Common myeloid progenitor, CD34-positive (primary cell): ENCODE data around the gene SLC6A6.

Experiments used
- CTCF ChIA-PET: fragments of 350-600 bp; sonication (Branson Sonifier 250); formaldehyde crosslinking; loops from one replicate; lab custom pipeline; 2021; ENCODE audit warnings: antibody characterized with exemption; lab: Charles Lee
- POLR2A ChIA-PET: fragments of 350-600 bp; sonication (Branson Sonifier 250); formaldehyde crosslinking; loops from one replicate; lab custom pipeline; 2021; ENCODE audit warnings: antibody characterized with exemption; lab: Charles Lee
- DNase-seq, 3 donors: peaks; one replicate each; pipeline versions ENCODE4 v3.0.0 to v3.0.0-alpha.2; 2013
- H3K27ac ChIP-seq, 2 experiments: 1 replicate in 1 of 2; 2 replicates in 1 of 2; pipeline ENCODE4 v1.7.0; 2013; ENCODE audit warnings: inconsistent platforms in 2 of 2, low read length in 2 of 2, mild to moderate bottlenecking in 2 of 2, low read depth in 1 of 2, moderate library complexity in 1 of 2; ENCODE audit not compliant: severe bottlenecking in 2 of 2, insufficient read depth in 1 of 2, poor library complexity in 1 of 2
- H3K27me3 ChIP-seq, 5 experiments: replicated peaks in 2 of 5; 1 replicate in 3 of 5; 2 replicates in 2 of 5; pipeline versions ENCODE4 v1.6.1 to v1.7.0; 2013; ENCODE audit warnings: low read length in 4 of 5, mild to moderate bottlenecking in 2 of 5, moderate library complexity in 2 of 5, inconsistent platforms in 1 of 5; ENCODE audit not compliant: insufficient read depth in 5 of 5, control insufficient read depth in 4 of 5
- H3K36me3 ChIP-seq, 4 experiments: 1 replicate in 2 of 4; 2 replicates in 2 of 4; pipeline versions ENCODE4 v1.6.1 to v1.7.0; 2013; ENCODE audit warnings: low read length in 3 of 4, control low read depth in 1 of 4, mild to moderate bottlenecking in 1 of 4; ENCODE audit not compliant: control insufficient read depth in 4 of 4, insufficient read depth in 4 of 4
- H3K4me1 ChIP-seq, 4 experiments: 1 replicate in 3 of 4; 2 replicates in 1 of 4; pipeline versions ENCODE4 v1.6.1 to v1.7.1; 2013; ENCODE audit warnings: low read length in 3 of 4, mild to moderate bottlenecking in 3 of 4, control low read depth in 1 of 4, inconsistent platforms in 1 of 4, moderate library complexity in 1 of 4; ENCODE audit not compliant: control insufficient read depth in 4 of 4, insufficient read depth in 4 of 4; ENCODE audit errors: control extremely low read depth in 1 of 4
- H3K4me3 ChIP-seq, 7 experiments: 1 replicate in 4 of 7; 2 replicates in 3 of 7; pipeline versions ENCODE4 v1.5.1 to v1.7.0; 2013; ENCODE audit warnings: mild to moderate bottlenecking in 7 of 7, low read length in 6 of 7, moderate library complexity in 6 of 7, inconsistent platforms in 2 of 7, low read depth in 2 of 7, control low read depth in 1 of 7; ENCODE audit not compliant: insufficient read depth in 4 of 7, control insufficient read depth in 1 of 7; ENCODE audit errors: extremely low read depth in 1 of 7
- H3K9me3 ChIP-seq, 5 experiments: 1 replicate in 4 of 5; 2 replicates in 1 of 5; pipeline versions ENCODE4 v1.6.1 to v1.7.1; 2013; ENCODE audit warnings: low read length in 4 of 5, mild to moderate bottlenecking in 2 of 5, inconsistent platforms in 1 of 5, low read depth in 1 of 5, moderate library complexity in 1 of 5; ENCODE audit not compliant: control insufficient read depth in 4 of 5, insufficient read depth in 2 of 5; ENCODE audit errors: control extremely low read depth in 1 of 5
- WGBS: methylation state at CpG from one replicate; pipeline ENCODE4 v1.1.5; 2013; ENCODE audit not compliant: insufficient coverage; 5-methylcytosine and 5-hydroxymethylcytosine counted together

SLC6A6 gene

GRCh38 chr3:14538451-14539088 lies 136.2 kb downstream of the SLC6A6 start:
- Histone ChIP-seq H3K4me1 (no peaks in the 10 kb centered on the region), H3K9me3 (no peaks in the 10 kb centered on the region), H3K27me3 (peaks cover 0 to 13% (median 3%) of the 10 kb centered on the region in 5 experiments), H3K36me3 (no peaks in the 10 kb centered on the region), H3K27ac (no peak overlapping the region), H3K4me3 (no peak overlapping the region)
- CTCF ChIA-PET: interaction anchor here (1.1 to 1.3 kb wide), 4 partner anchors 9 to 28 kb away, joined by 3 to 5 read pairs (median 4); no protein-coding TSS in a partner anchor
- WGBS: 100% methylated on average over 2 of the region's 3 CpGs
- DNase-seq: no peak
- POLR2A ChIA-PET: interaction anchor here (0.6 kb wide), 1 partner anchor 226 kb away, joined by 3 read pairs; no protein-coding TSS in a partner anchor
